Measurements from ENCODE around the gene MARK3.

MARK3 gene

GRCh38 chr14:103393676-103394626, 8.7 kb downstream of the MARK3 start:
- Mint-ChIP-seq H3K27ac (peak overlapping the region in 1 of 3 experiments; percentile 54), H3K9me3 (no peaks in the 10 kb centered on the region), H3K4me1 (peaks cover 43% of the 10 kb centered on the region), H3K27me3 (ENCODE audit: low read depth) (no peaks in the 10 kb centered on the region), H3K36me3 (ENCODE audit: low read depth) (no peaks in the 10 kb centered on the region), H3K4me3 (no peak overlapping the region)
- TF ChIP-seq CTCF (IDR thresholded peaks at IDR 0.05; ENCODE audit: unreplicated experiment in 3 of 3): peak; percentile 70 to 85 (median 76)

DNA sequence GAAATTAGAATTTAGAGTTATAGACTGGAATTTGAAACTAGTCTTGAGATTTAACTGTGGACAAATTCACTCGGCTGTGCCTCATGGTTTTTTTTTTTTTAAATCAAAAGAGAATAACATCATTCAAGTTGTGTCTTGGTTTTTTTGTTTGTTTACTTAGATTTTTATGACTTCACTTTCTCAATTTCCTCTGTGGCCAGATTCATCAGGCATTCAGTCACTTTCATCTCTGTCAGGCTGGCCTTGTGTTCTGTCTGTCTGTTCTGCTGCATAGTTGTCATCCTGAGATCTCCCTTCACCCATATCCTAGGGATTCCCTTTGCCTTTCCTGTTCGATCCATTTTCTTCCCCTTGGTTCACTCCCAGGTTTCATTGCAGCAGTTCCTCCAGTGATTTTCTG, 10.0 kb downstream of the MARK3 start:
- no peaks in the 10 kb centered on the region for H3K9me3 Mint-ChIP-seq
- TF ChIP-seq CTCF (IDR thresholded peaks at IDR 0.05; ENCODE audit: unreplicated experiment in 3 of 3): no peak
- no peaks in the 10 kb centered on the region for H3K27me3 Mint-ChIP-seq (ENCODE audit: low read depth)
- H3K27ac Mint-ChIP-seq: no peak overlapping the region
- H3K4me1 Mint-ChIP-seq: peaks cover 48% of the 10 kb centered on the region
- H3K4me3 Mint-ChIP-seq: no peak overlapping the region
- no peaks in the 10 kb centered on the region for H3K36me3 Mint-ChIP-seq (ENCODE audit: low read depth)

- no peaks in the 10 kb centered on the region for H3K27me3 Mint-ChIP-seq (ENCODE audit: low read depth)
- H3K4me1 Mint-ChIP-seq: peaks cover 55% of the 10 kb centered on the region
- H3K4me3 Mint-ChIP-seq: no peak overlapping the region
- TF ChIP-seq CTCF (IDR thresholded peaks at IDR 0.05; ENCODE audit: unreplicated experiment in 3 of 3): no peak
- no peaks in the 10 kb centered on the region for H3K36me3 Mint-ChIP-seq (ENCODE audit: low read depth)
- H3K9me3 Mint-ChIP-seq: no peaks in the 10 kb centered on the region
- H3K27ac Mint-ChIP-seq: no peak overlapping the region
Observed at GRCh38 chr14:103396463-103396862, 11.2 kb downstream of the MARK3 start.

DNA sequence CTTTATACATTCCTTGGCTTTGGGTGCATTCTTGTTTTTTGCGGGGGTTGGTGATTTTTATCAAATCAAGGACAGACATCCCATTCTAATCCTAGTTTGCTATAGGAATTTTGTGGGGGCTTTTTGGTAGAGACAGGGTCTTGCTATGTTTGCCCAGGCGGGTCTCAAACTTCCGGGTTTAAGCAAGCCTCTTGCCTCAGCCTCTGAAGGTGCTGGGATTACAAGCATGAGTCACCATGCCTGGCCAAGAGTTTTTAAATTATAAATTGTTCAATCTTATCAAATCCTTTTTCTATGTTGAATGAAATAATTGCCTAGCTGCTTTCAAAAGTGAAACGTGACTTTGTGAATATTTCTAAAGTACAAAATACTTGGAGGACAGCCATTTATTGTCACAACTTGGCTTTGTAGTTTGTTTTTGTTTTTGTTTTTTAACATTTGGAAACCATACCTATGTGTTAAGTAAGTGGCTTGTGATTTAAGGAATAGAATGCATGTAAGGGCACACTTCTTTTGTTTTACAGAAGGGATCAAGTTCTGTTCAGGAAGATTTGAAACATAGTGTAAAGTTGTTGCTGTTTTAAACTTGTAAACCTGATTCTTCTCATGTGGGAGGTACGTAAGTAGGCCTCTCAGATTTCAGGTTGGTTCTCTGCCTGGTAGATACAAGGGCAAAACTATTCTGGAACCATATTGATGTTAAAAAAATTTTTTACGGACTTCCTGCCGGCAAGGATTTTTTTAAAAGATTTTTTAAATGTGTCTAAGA, 13.4 kb downstream of the MARK3 start:
- Mint-ChIP-seq H3K4me1 (peaks cover 73% of the 10 kb centered on the region), H3K4me3 (no peak overlapping the region), H3K36me3 (ENCODE audit: low read depth) (no peaks in the 10 kb centered on the region), H3K9me3 (no peaks in the 10 kb centered on the region), H3K27me3 (ENCODE audit: low read depth) (no peaks in the 10 kb centered on the region), H3K27ac (peak overlapping the region; percentile 54 to 78 (median 72))
- TF ChIP-seq CTCF (IDR thresholded peaks at IDR 0.05; ENCODE audit: unreplicated experiment in 3 of 3): no peak

DNA sequence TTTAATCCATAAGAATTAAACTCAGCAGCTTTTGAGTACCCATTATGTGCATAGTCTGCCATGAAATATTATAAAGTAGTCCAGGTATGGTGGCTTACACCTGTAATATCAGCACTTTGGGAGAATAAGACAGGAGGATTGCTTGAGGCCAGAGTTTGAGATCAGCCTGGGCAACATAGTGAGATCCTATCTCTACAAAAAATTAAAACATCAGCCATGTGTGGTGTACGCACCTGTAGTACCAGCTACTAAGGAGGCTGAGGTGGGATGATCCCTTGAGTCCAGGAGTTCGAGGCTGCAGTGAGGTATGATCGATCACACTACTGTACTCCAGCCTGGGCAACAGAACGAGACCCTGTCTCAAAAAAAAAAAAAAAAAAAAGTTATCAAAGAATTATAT, 15.3 kb downstream of the MARK3 start:
- Mint-ChIP-seq H3K4me3 (no peak overlapping the region), H3K27ac (peak overlapping the region in 1 of 3 experiments; percentile 74), H3K4me1 (peaks cover 68% of the 10 kb centered on the region), H3K9me3 (no peaks in the 10 kb centered on the region), H3K36me3 (ENCODE audit: low read depth) (peaks cover 4% of the 10 kb centered on the region), H3K27me3 (ENCODE audit: low read depth) (no peaks in the 10 kb centered on the region)
- TF ChIP-seq CTCF (IDR thresholded peaks at IDR 0.05; ENCODE audit: unreplicated experiment in 3 of 3): no peak

Measured in nephron (organoid).